Measurements from ENCODE around the gene LORICRIN. TPM values are rescaled to one million over a fixed set of nuclear protein-coding genes. Genes with fewer than 3 reads are reported as not detected.

LORICRIN gene
- polyA plus RNA-seq, 1 of the 3 experiments (the other 2 are of a cell fraction) = not detected

- Histone ChIP-seq H3K9me3 (no peaks in the 10 kb centered on the region), H3K4me3 (ENCODE audit: low read depth in 2 of 2, low read length in 1 of 2) (no peak overlapping the region), H3F3A (replicated peaks; ENCODE audit: insufficient read depth) (no peaks in the 10 kb centered on the region), H3K4me1 (ENCODE audit: control insufficient read depth in 1 of 2, insufficient read depth in 2 of 2, low read depth in 1 of 2, low read length in 1 of 2) (no peaks in the 10 kb centered on the region), H2AFZ (ENCODE audit: low read depth) (no peak overlapping the region), H3K79me2 (ENCODE audit: insufficient read depth) (no peaks in the 10 kb centered on the region), H3K9ac (no peak overlapping the region), H4K20me1 (ENCODE audit: insufficient read depth) (no peaks in the 10 kb centered on the region), H3K4me2 (no peak overlapping the region), H3K27me3 (ENCODE audit: insufficient read depth) (peaks cover 35% of the 10 kb centered on the region; the same call in 1 of the 2 replicates), H3K27ac (ENCODE audit: low read depth in 2 of 2, low read length in 1 of 2) (no peak overlapping the region), H3K36me3 (replicated peaks in 1 of 2; ENCODE audit: control insufficient read depth in 1 of 2, insufficient read depth in 2 of 2, low read length in 1 of 2) (no peaks in the 10 kb centered on the region), H3K9me2 (no peaks in the 10 kb centered on the region)
- CTCF ChIA-PET = no interaction called here
- WGBS (ENCODE audit: low lambda C conversion rate) = 32% methylated on average over 8 of the region's 10 CpGs
- POLR2A ChIA-PET = no interaction called here
- DNase-seq = no peak
- TF ChIP-seq PBX3 (IDR thresholded peaks at IDR 0.05) (no peak), RFX5 (IDR thresholded peaks at IDR 0.05; ENCODE audit: low read length) (no peak), RAD21 (IDR thresholded peaks at IDR 0.05; ENCODE audit: low read length) (no peak), FOXM1 (IDR thresholded peaks at IDR 0.05; ENCODE audit: low read depth) (no peak), FOXJ3 (CRISPR knock-in tag; IDR thresholded peaks at IDR 0.05) (no peak), ZBTB33 (IDR thresholded peaks at IDR 0.05; ENCODE audit: borderline replicate concordance, low read depth) (no peak), EZH2phosphoT487 (IDR thresholded peaks at IDR 0.05; ENCODE audit: borderline replicate concordance, low read depth) (no peak), RCOR1 (IDR thresholded peaks at IDR 0.05; ENCODE audit: low read length) (no peak), CHD2 (IDR thresholded peaks at IDR 0.05; ENCODE audit: low read length, partially characterized antibody) (no peak), MEF2A (IDR thresholded peaks at IDR 0.05; ENCODE audit: borderline replicate concordance, low read depth) (no peak), FOSL2 (IDR thresholded peaks at IDR 0.05; ENCODE audit: borderline replicate concordance, low read depth) (no peak), SMC3 (IDR thresholded peaks at IDR 0.05; ENCODE audit: low read depth, low read length) (no peak)
These were observed 47.7 kb downstream of the LORICRIN start for GRCh38 chr1:153307221-153307600.

GRCh38 chr1:153308540-153308939 is 49.1 kb downstream of the LORICRIN start:
- no peak overlapping the region for H3K9ac ChIP-seq
- no peak overlapping the region for H3K4me2 ChIP-seq
- no peaks in the 10 kb centered on the region for H3K9me3 ChIP-seq
- ChIA-PET CTCF (no interaction called here), POLR2A (no interaction called here)
- no peak overlapping the region for H3K27ac ChIP-seq (ENCODE audit: low read depth in 2 of 2, low read length in 1 of 2)
- H4K20me1 ChIP-seq (ENCODE audit: insufficient read depth) = no peaks in the 10 kb centered on the region
- H3K36me3 ChIP-seq (replicated peaks in 1 of 2; ENCODE audit: control insufficient read depth in 1 of 2, insufficient read depth in 2 of 2, low read length in 1 of 2) = no peaks in the 10 kb centered on the region
- H2AFZ ChIP-seq (ENCODE audit: low read depth) = no peak overlapping the region
- no peaks in the 10 kb centered on the region for H3K9me2 ChIP-seq
- no peaks in the 10 kb centered on the region for H3K4me1 ChIP-seq (ENCODE audit: control insufficient read depth in 1 of 2, insufficient read depth in 2 of 2, low read depth in 1 of 2, low read length in 1 of 2)
- H3K4me3 ChIP-seq (ENCODE audit: low read depth in 2 of 2, low read length in 1 of 2) = no peak overlapping the region
- H3K27me3 ChIP-seq (ENCODE audit: insufficient read depth) = peaks cover 30% of the 10 kb centered on the region; the same call in 1 of the 2 replicates
- DNase-seq = no peak
- no peaks in the 10 kb centered on the region for H3F3A ChIP-seq (replicated peaks; ENCODE audit: insufficient read depth)
- WGBS (ENCODE audit: low lambda C conversion rate) = 8% methylated on average over 2 of the region's 2 CpGs
- no peaks in the 10 kb centered on the region for H3K79me2 ChIP-seq (ENCODE audit: insufficient read depth)
- TF ChIP-seq ZBTB33 (IDR thresholded peaks at IDR 0.05; ENCODE audit: borderline replicate concordance, low read depth) = no peak
- no peak for TF ChIP-seq EP300 (IDR thresholded peaks at IDR 0.05; ENCODE audit: borderline replicate concordance in 1 of 2, low read depth in 1 of 2, low read length in 1 of 2)
- no peak for TF ChIP-seq FOSL2 (IDR thresholded peaks at IDR 0.05; ENCODE audit: borderline replicate concordance, low read depth)
- no peak for TF ChIP-seq NRF1 (IDR thresholded peaks at IDR 0.05; ENCODE audit: low read depth, low read length)
- no peak for TF ChIP-seq FOXJ3 (CRISPR knock-in tag; IDR thresholded peaks at IDR 0.05)
- TF ChIP-seq TCF12 (IDR thresholded peaks at IDR 0.05) = no peak
- no peak for TF ChIP-seq IRF3 (IDR thresholded peaks at IDR 0.05; ENCODE audit: low read depth, low read length)
- no peak for TF ChIP-seq POLR2AphosphoS5 (IDR thresholded peaks at IDR 0.05; ENCODE audit: low read depth, low read length)
- no peak for TF ChIP-seq TAF1 (IDR thresholded peaks at IDR 0.05; ENCODE audit: borderline replicate concordance, low read depth, low read length)
- no peak for TF ChIP-seq SMC3 (IDR thresholded peaks at IDR 0.05; ENCODE audit: low read depth, low read length)
- no peak for TF ChIP-seq SIN3A (IDR thresholded peaks at IDR 0.05; ENCODE audit: borderline replicate concordance, low read depth, low read length)
- no peak for TF ChIP-seq RCOR1 (IDR thresholded peaks at IDR 0.05; ENCODE audit: low read length)
- TF ChIP-seq RFX5 (IDR thresholded peaks at IDR 0.05; ENCODE audit: low read length) = no peak
- no peak for TF ChIP-seq PBX3 (IDR thresholded peaks at IDR 0.05)
- no peak for TF ChIP-seq RAD21 (IDR thresholded peaks at IDR 0.05; ENCODE audit: low read length)
- no peak for TF ChIP-seq NFIC (IDR thresholded peaks at IDR 0.05; ENCODE audit: borderline replicate concordance)
- TF ChIP-seq YY1 (IDR thresholded peaks at IDR 0.05; ENCODE audit: low read depth) = no peak

All from SK-N-SH (cell line).